Fibroblast of pulmonary artery (primary cell): ENCODE data around the gene ABCC2.
"Not testable (repeated sequence)": the region's sequence is repeated elsewhere in the genome, so short reads cannot be mapped to it uniquely, and the experiment has no call there.

Experiments used
- DNase-seq: peaks from one replicate; pipeline ENCODE4 v3.0.0-alpha.2; 2010; ENCODE audit warnings: low read depth
- H3K4me3 ChIP-seq: replicated peaks from 2 replicates; pipeline ENCODE4 v1.5.1; 2011; ENCODE audit warnings: low read depth, mild to moderate bottlenecking, control low read depth, low read length, moderate library complexity
- CTCF ChIP-seq: IDR thresholded peaks from 2 replicates; pipeline ENCODE4 v1.5.1; 2011; ENCODE audit warnings: mild to moderate bottlenecking, control low read depth, low read length, inconsistent platforms; ENCODE audit errors: missing control alignments

ABCC2 gene

GRCh38 chr10:99827936-99828335 lies 45.5 kb downstream of the ABCC2 start:
- no peak overlapping the region for H3K4me3 ChIP-seq
- no peak for TF ChIP-seq CTCF
- DNase-seq = peak; percentile 35

- H3K4me3 ChIP-seq = no peak overlapping the region
- TF ChIP-seq CTCF = no peak
- DNase-seq = no peak
Observed at GRCh38 chr10:99828464-99828863, 46.0 kb downstream of the ABCC2 start.

- no peak overlapping the region for H3K4me3 ChIP-seq
- no peak for DNase-seq
- no peak for TF ChIP-seq CTCF
Observed at GRCh38 chr10:99832439-99832838, 50.0 kb downstream of the ABCC2 start.

- TF ChIP-seq CTCF = no peak
- H3K4me3 ChIP-seq = no peak overlapping the region
- peak; percentile 48 for DNase-seq
Observed at GRCh38 chr10:99834410-99834809, 52.0 kb downstream of the ABCC2 start.

- no peak overlapping the region for H3K4me3 ChIP-seq
- no peak for TF ChIP-seq CTCF
- no peak for DNase-seq
Observed at GRCh38 chr10:99835947-99836346, 53.5 kb downstream of the ABCC2 start.

- DNase-seq = no peak
- no peak for TF ChIP-seq CTCF
- no peak overlapping the region for H3K4me3 ChIP-seq
Observed at GRCh38 chr10:99836711-99837110, 54.3 kb downstream of the ABCC2 start.

GRCh38 chr10:99840859-99841258 lies 58.4 kb downstream of the ABCC2 start:
- H3K4me3 ChIP-seq, DNase-seq: not testable (repeated sequence)

- H3K4me3 ChIP-seq = no peak overlapping the region
- no peak for TF ChIP-seq CTCF
- no peak for DNase-seq
Observed at GRCh38 chr10:99841746-99842145, 59.3 kb downstream of the ABCC2 start.
